PC-3 (cell line): ENCODE results near the gene CNN3.

Source experiments
- CTCF ChIP-seq: fragments of 300-600 bp; sonication (generic); conservative IDR thresholded peaks from 2 replicates; pipeline ENCODE4 v1.5.1; 2017; ENCODE audit warnings: antibody characterized with exemption, low read depth, mild to moderate bottlenecking, low read length
- EZH2 ChIP-seq: fragments of 300-600 bp; sonication (generic); IDR thresholded peaks from one replicate; pipeline ENCODE4 v1.6.1; 2017; ENCODE audit warnings: antibody characterized with exemption, mild to moderate bottlenecking, low read length; ENCODE audit not compliant: unreplicated experiment

- TF ChIP-seq EZH2 (no peak), CTCF (no peak)
Observed at GRCh38 chr1:94921977-94922376, 4.9 kb downstream of the CNN3 start.
